AG09309 (cell line): Measurements from ENCODE around the gene WDR37.
A peak's percentile ranks its signal among the peaks of the same experiment; 100 is the strongest.

Source experiments
- DNase-seq: peaks from one replicate; pipeline ENCODE4 v3.0.0-alpha.2; 2010; ENCODE audit warnings: low read depth
- H3K4me3 ChIP-seq: 2 replicates; pipeline ENCODE4 v1.5.1; 2011; ENCODE audit warnings: mild to moderate bottlenecking, low read depth, low read length, moderate library complexity; ENCODE audit not compliant: control insufficient read depth
- CTCF ChIP-seq: IDR thresholded peaks from 2 replicates; pipeline ENCODE4 v1.5.1; 2011; ENCODE audit warnings: mild to moderate bottlenecking, low read depth, low read length, inconsistent platforms; ENCODE audit not compliant: insufficient read depth, control insufficient read depth; ENCODE audit errors: missing control alignments

WDR37 gene

GRCh38 chr10:1040133-1040532 is 16.1 kb upstream of the WDR37 start:
- no peak for DNase-seq
- TF ChIP-seq CTCF = no peak
- H3K4me3 ChIP-seq = no peak overlapping the region

GRCh38 chr10:1041514-1041913 is 14.7 kb upstream of the WDR37 start:
- DNase-seq = no peak
- H3K4me3 ChIP-seq = no peak overlapping the region
- no peak for TF ChIP-seq CTCF

GRCh38 chr10:1043532-1043995 is 12.6 kb upstream of the WDR37 start:
- DNase-seq = no peak
- TF ChIP-seq CTCF = no peak

GRCh38 chr10:1044146-1044545 is 12.0 kb upstream of the WDR37 start:
- no peak overlapping the region for H3K4me3 ChIP-seq
- no peak for TF ChIP-seq CTCF
- no peak for DNase-seq

More at GRCh38 chr10:1043532-1043995, 12.6 kb upstream of the WDR37 start:
- H3K4me3 ChIP-seq = no peak overlapping the region

GRCh38 chr10:1044964-1045363 is 11.2 kb upstream of the WDR37 start:
- no peak overlapping the region for H3K4me3 ChIP-seq
- DNase-seq = no peak
- TF ChIP-seq CTCF = no peak

DNA sequence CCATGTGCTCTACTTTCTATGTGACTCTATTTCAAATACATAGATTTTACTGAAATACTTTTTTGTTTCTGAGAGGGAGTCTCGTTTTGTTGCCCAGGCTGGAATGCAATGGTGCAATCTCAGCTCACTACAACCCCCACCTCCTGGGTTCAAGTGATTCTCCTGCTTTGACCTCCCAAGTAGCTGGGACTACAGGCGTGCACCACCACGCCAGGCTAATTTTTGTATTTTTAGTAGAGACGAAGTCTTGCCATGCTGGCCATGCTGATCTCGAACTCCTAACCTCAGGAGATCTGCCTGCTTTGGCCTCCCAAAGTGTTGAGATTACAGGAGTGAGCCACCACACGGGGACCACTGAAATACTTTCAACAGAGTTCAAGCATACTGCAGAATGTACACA is 10.8 kb upstream of the WDR37 start:
- H3K4me3 ChIP-seq = no peak overlapping the region
- DNase-seq = no peak
- TF ChIP-seq CTCF = no peak

- peak overlapping the region; percentile 54 for H3K4me3 ChIP-seq
- no peak for DNase-seq
- TF ChIP-seq CTCF = no peak
These were observed 8.2 kb upstream of the WDR37 start for GRCh38 chr10:1047937-1048336.
